K562 (cell line): ENCODE measurements around the gene CNOT10. TPM values are rescaled to one million over a fixed set of nuclear protein-coding genes. Genes with fewer than 3 reads are reported as not detected.

ENCODE experiments used
- AFF1 ChIP-seq, 2 experiments: fragments of 450-650 bp; IDR thresholded peaks; 2 replicates each; pipeline ENCODE4 v1.6.1; 2018; ENCODE audit warnings: mild to moderate bottlenecking in 2 of 2, low read depth in 1 of 2; ENCODE audit not compliant: partially characterized antibody in 2 of 2
- CBFA2T2 ChIP-seq: fragments of 450-650 bp; conservative IDR thresholded peaks from 2 replicates; pipeline ENCODE4 v1.6.1; 2017; ENCODE audit warnings: mild to moderate bottlenecking
- CBX1 ChIP-seq: sonication (generic); IDR thresholded peaks from 2 replicates; pipeline ENCODE4 v1.6.1; 2016; ENCODE audit warnings: antibody characterized with exemption, low read depth, mild to moderate bottlenecking
- CC2D1A ChIP-seq: fragments of 450-650 bp; IDR thresholded peaks from 2 replicates; pipeline ENCODE4 v1.6.1; 2017; ENCODE audit warnings: mild to moderate bottlenecking
- DPF2 ChIP-seq: fragments of 450-650 bp; IDR thresholded peaks from 2 replicates; pipeline ENCODE4 v1.6.1; 2016
- GTF2E2 ChIP-seq: fragments of 200-800 bp; sonication (Bioruptor generic); IDR thresholded peaks from 2 replicates; pipeline ENCODE4 v1.6.1; 2016; ENCODE audit warnings: missing genetic modification characterization, missing compliant biosample characterization
- HDAC1 ChIP-seq, 2 experiments: fragments of 450-650 bp; IDR thresholded peaks; 2 replicates each; pipeline ENCODE4 v1.6.1; 2016 to 2017; ENCODE audit warnings: inconsistent platforms in 1 of 2, mild to moderate bottlenecking in 1 of 2, moderate library complexity in 1 of 2
- MBD2 ChIP-seq: sonication (generic); IDR thresholded peaks from 2 replicates; pipeline ENCODE4 v1.6.1; 2016; ENCODE audit warnings: low read depth, borderline replicate concordance
- POLR2AphosphoS5 ChIP-seq: IDR thresholded peaks from 2 replicates; pipeline ENCODE4 v1.6.1; 2011; ENCODE audit warnings: mild to moderate bottlenecking, low read depth, low read length, moderate library complexity; ENCODE audit not compliant: control insufficient read depth, insufficient read depth
- PRPF4 ChIP-seq: fragments of 200-400 bp; formaldehyde crosslinking; IDR thresholded peaks from one replicate; pipeline ENCODE4 v1.6.1; 2017; ENCODE audit warnings: low read length, low read depth, mild to moderate bottlenecking; ENCODE audit not compliant: insufficient read depth, poor library complexity, severe bottlenecking
- RUNX1 ChIP-seq: sonication (generic); IDR thresholded peaks from 2 replicates; pipeline ENCODE4 v1.6.1; 2016; ENCODE audit warnings: antibody characterized with exemption, low read depth
- SIX5 ChIP-seq, 2 experiments: IDR thresholded peaks; 2 replicates each; pipeline ENCODE4 v1.6.1; 2011; ENCODE audit warnings: low read length in 2 of 2, borderline replicate concordance in 1 of 2, low read depth in 1 of 2, mild to moderate bottlenecking in 1 of 2, moderate library complexity in 1 of 2; ENCODE audit not compliant: insufficient read depth in 1 of 2
- SMARCE1 ChIP-seq: fragments of 450-650 bp; IDR thresholded peaks from 2 replicates; pipeline ENCODE4 v1.7.1; 2016; ENCODE audit warnings: mild to moderate bottlenecking
- TBL1XR1 ChIP-seq, 2 experiments: IDR thresholded peaks; 2 replicates each; pipeline ENCODE4 v1.6.1; 2012; ENCODE audit warnings: improper control_type of control experiment in 2 of 2, low read length in 2 of 2, mild to moderate bottlenecking in 1 of 2
- ZNF23 ChIP-seq: fragments of 250-450 bp; sonication (Bioruptor Pico); IDR thresholded peaks from 2 replicates; pipeline ENCODE4 v1.4.0; 2020; ENCODE audit warnings: mild to moderate bottlenecking
- ZNF239 ChIP-seq: fragments of 250-450 bp; sonication (Bioruptor Pico); IDR thresholded peaks from 2 replicates; pipeline ENCODE4 v1.4.0; 2020; ENCODE audit warnings: mild to moderate bottlenecking
- ZNF274 ChIP-seq: IDR thresholded peaks from 2 replicates; pipeline ENCODE4 v1.6.1; 2011; ENCODE audit warnings: low read depth, mild to moderate bottlenecking, low read length, moderate library complexity, borderline replicate concordance
- ZNF311 ChIP-seq: fragments of 250-450 bp; sonication (Bioruptor Pico); IDR thresholded peaks from 2 replicates; pipeline ENCODE4 v1.4.0; 2020; ENCODE audit warnings: mild to moderate bottlenecking, moderate library complexity
- polyA plus RNA-seq, 8 experiments: library from polyadenylated mRNA; depleted of rRNA in 4 of 8; stranded (reverse) in 5 of 8; unstranded in 3 of 8; fragments of >200 nt; fragmentation: Nextera tagmentation in 2 of 8; fragmentation: Illumina TruSeq in 1 of 8; extraction: Ambion mirVana in 2 of 8; extraction: Trizol in 1 of 8; gene quantifications; 2 replicates each; pipeline versions ENCODE4 v1.2.1 to v1.2.3, GENCODE V29; 2011 to 2014; ENCODE audit warnings: inconsistent platforms in 1 of 8, missing spikeins in 1 of 8
- total RNA-seq, 7 experiments: library from RNA; depleted of rRNA in 6 of 7; stranded (reverse); fragments of >200 nt in 6 of 7; fragmentation: Illumina TruSeq in 2 of 7; extraction: Trizol in 2 of 7; gene quantifications; 2 replicates each; pipeline versions ENCODE4 v1.2.1 to v1.2.3, GENCODE V29; 2011 to 2021; ENCODE audit warnings: low replicate concordance in 1 of 7
- TF ChIP-seq, protein P1 (sequence below): sonication (generic); formaldehyde crosslinking; IDR thresholded peaks from 2 replicates; pipeline ENCODE4 v1.8.0; 2022; ENCODE audit warnings: mild to moderate bottlenecking, missing genetic modification reagents
- TF ChIP-seq, protein P2 (sequence below): sonication (generic); formaldehyde crosslinking; IDR thresholded peaks from 2 replicates; pipeline ENCODE4 v1.8.0; 2022; ENCODE audit warnings: missing genetic modification reagents, mild to moderate bottlenecking, moderate library complexity, borderline replicate concordance

CNOT10 gene
- total and polyA plus RNA-seq, 9 of the 15 experiments (the other 6 are each of a cell fraction or from before 2014, with no cell fraction given): 35.7 to 114 (median 81.9) TPM

GRCh38 chr3:32709346-32709745 lies 24.4 kb downstream of the CNOT10 start (continued):
- TF ChIP-seq ZNF23 (CRISPR knock-in tag) (0 out of 2 replicates have a peak, but pooled peaks have one; percentile 35), DPF2 (peak; percentile 88), CBX1 (no peak), ZNF311 (CRISPR knock-in tag) (peak; percentile 93), CC2D1A (peak; percentile 73), ZNF239 (CRISPR knock-in tag) (peak; percentile 51; the same call in 1 of the 2 replicates), RUNX1 (peak; percentile 97), SMARCE1 (peak; percentile 95), MBD2 (peak; percentile 60), SIX5 (IDR thresholded peaks at IDR 0.05; ENCODE audit: borderline replicate concordance in 1 of 2, insufficient read depth in 1 of 2, low read depth in 1 of 2, low read length in 2 of 2) (no peak), ZNF274 (no peak), HDAC1 (IDR thresholded peaks at IDR 0.05) (peak; percentile 14 to 90; a peak in 2 of 4 replicates), AFF1 (IDR thresholded peaks at IDR 0.05; ENCODE audit: low read depth in 1 of 2, partially characterized antibody in 2 of 2) (no peak), TBL1XR1 (IDR thresholded peaks at IDR 0.05; ENCODE audit: low read length in 2 of 2) (peak in 1 of 2 experiments; percentile 81; a peak in 2 of 4 replicates), PRPF4 (no peak), GTF2E2 (peak; percentile 21), CBFA2T2 (peak; percentile 97), POLR2AphosphoS5 (peak; percentile 97)
- TF ChIP-seq, protein P1, sequence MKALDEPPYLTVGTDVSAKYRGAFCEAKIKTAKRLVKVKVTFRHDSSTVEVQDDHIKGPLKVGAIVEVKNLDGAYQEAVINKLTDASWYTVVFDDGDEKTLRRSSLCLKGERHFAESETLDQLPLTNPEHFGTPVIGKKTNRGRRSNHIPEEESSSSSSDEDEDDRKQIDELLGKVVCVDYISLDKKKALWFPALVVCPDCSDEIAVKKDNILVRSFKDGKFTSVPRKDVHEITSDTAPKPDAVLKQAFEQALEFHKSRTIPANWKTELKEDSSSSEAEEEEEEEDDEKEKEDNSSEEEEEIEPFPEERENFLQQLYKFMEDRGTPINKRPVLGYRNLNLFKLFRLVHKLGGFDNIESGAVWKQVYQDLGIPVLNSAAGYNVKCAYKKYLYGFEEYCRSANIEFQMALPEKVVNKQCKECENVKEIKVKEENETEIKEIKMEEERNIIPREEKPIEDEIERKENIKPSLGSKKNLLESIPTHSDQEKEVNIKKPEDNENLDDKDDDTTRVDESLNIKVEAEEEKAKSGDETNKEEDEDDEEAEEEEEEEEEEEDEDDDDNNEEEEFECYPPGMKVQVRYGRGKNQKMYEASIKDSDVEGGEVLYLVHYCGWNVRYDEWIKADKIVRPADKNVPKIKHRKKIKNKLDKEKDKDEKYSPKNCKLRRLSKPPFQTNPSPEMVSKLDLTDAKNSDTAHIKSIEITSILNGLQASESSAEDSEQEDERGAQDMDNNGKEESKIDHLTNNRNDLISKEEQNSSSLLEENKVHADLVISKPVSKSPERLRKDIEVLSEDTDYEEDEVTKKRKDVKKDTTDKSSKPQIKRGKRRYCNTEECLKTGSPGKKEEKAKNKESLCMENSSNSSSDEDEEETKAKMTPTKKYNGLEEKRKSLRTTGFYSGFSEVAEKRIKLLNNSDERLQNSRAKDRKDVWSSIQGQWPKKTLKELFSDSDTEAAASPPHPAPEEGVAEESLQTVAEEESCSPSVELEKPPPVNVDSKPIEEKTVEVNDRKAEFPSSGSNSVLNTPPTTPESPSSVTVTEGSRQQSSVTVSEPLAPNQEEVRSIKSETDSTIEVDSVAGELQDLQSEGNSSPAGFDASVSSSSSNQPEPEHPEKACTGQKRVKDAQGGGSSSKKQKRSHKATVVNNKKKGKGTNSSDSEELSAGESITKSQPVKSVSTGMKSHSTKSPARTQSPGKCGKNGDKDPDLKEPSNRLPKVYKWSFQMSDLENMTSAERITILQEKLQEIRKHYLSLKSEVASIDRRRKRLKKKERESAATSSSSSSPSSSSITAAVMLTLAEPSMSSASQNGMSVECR (CRISPR knock-in tag): peak; percentile 82
- TF ChIP-seq, protein P2, sequence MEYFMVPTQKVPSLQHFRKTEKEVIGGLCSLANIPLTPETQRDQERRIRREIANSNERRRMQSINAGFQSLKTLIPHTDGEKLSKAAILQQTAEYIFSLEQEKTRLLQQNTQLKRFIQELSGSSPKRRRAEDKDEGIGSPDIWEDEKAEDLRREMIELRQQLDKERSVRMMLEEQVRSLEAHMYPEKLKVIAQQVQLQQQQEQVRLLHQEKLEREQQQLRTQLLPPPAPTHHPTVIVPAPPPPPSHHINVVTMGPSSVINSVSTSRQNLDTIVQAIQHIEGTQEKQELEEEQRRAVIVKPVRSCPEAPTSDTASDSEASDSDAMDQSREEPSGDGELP: peak; percentile 99
